ENCODE results near the gene DZIP1L. TPM values are rescaled to one million over a fixed set of nuclear protein-coding genes. Genes with fewer than 3 reads are reported as not detected.
A peak's percentile ranks its signal among the peaks of the same experiment; 100 is the strongest.

DZIP1L gene
- total and polyA plus RNA-seq, 10 donors: 0.85 to 38.6 (median 12.4) TPM

DNA sequence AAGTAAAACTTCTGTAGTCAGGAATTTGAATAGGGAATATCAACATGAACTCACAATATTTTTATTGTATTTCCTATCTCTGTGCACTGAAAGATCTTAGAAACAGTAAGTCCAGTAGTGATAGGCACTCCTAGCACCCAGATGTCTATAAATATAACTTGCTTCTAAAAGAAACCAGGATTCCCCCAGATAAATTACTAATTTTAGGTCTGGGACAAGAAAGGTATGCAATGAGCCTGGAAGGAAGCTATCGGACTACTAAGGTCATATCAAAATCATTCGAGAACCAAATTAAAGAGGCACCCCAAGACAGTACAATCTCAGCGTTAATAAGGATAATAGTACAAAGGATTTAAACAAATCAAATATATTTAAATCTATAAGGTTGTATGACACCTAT, 58.0 kb downstream of the DZIP1L start:
- peaks cover 0 to 5% (median 0%) of the 10 kb centered on the region in 7 donors for H3K27me3 ChIP-seq (replicated peaks in 1 of 7)
- 86 to 98% (median 95%) methylated on average over 3 of the region's 3 CpGs for WGBS, 5 donors
- peaks cover 0 to 28% (median 0%) of the 10 kb centered on the region in 6 donors for H3K36me3 ChIP-seq
- H3K9me3 ChIP-seq: no peaks in the 10 kb centered on the region
- no peak for DNase-seq
- no peak for TF ChIP-seq CTCF (IDR thresholded peaks at IDR 0.05 in 8 of 11, conservative IDR thresholded peaks at IDR 0.05 in 3 of 11)
- no peak for TF ChIP-seq POLR2AphosphoS5 (IDR thresholded peaks at IDR 0.05)
- TF ChIP-seq POLR2A (IDR thresholded peaks at IDR 0.05): no peak
- H3K27ac ChIP-seq: no peak overlapping the region
- H3K4me3 ChIP-seq: no peak overlapping the region
- intact Hi-C loops (cut with DNase I; ENCODE audit: low total_unique reads): no loop called here
- no peaks in the 10 kb centered on the region for H3K4me1 ChIP-seq

DNA sequence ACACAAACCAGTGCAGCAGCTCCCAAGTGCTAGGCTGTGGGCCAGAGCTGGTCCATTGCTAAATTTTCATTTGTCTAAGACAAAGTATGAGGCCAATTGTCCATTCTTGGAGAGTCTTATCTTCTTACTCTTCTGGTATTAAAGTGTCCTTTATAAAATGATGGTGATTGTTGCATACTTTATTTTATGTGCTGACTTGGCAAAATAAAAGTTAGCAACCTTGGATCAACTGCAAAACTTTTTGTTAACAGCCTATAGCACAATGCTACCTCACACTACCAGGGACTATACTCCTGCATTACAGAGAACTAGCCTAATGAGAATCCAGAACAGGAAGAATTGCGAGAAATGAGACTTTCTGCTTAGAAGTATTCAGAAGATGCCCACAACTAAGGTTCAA, 61.4 kb downstream of the DZIP1L start:
- 89 to 98% (median 90%) methylated on average over 1 of the region's 1 CpG for whole genome bisulfite sequencing, 5 donors
- H3K27ac ChIP-seq: no peak overlapping the region
- peaks cover 0 to 5% (median 0%) of the 10 kb centered on the region in 7 donors for H3K27me3 ChIP-seq (replicated peaks in 1 of 7)
- H3K4me3 ChIP-seq: no peak overlapping the region
- H3K4me1 ChIP-seq: no peaks in the 10 kb centered on the region
- no peaks in the 10 kb centered on the region for H3K9me3 ChIP-seq
- intact Hi-C loops (cut with DNase I; ENCODE audit: low total_unique reads): no loop called here
- peaks cover 0 to 32% (median 0%) of the 10 kb centered on the region in 6 donors for H3K36me3 ChIP-seq
- TF ChIP-seq CTCF (IDR thresholded peaks at IDR 0.05 in 8 of 11, conservative IDR thresholded peaks at IDR 0.05 in 3 of 11) (no peak), POLR2A (IDR thresholded peaks at IDR 0.05) (no peak), POLR2AphosphoS5 (IDR thresholded peaks at IDR 0.05) (no peak)
- DNase-seq: no peak

GRCh38 chr3:138051947-138052802, 63.2 kb downstream of the DZIP1L start:
- Histone ChIP-seq H3K27me3 (replicated peaks in 1 of 7) (peaks cover 0 to 5% (median 0%) of the 10 kb centered on the region in 7 donors), H3K36me3 (peaks cover 0 to 45% (median 0%) of the 10 kb centered on the region in 6 donors), H3K9me3 (no peaks in the 10 kb centered on the region), H3K27ac (no peak overlapping the region), H3K4me3 (no peak overlapping the region), H3K4me1 (no peaks in the 10 kb centered on the region)
- TF ChIP-seq POLR2A (IDR thresholded peaks at IDR 0.05) (no peak), CTCF (IDR thresholded peaks at IDR 0.05 in 8 of 11, conservative IDR thresholded peaks at IDR 0.05 in 3 of 11) (peak in 5 of 11 experiments; percentile 9 to 36 (median 28))
- intact Hi-C loops (cut with DNase I; ENCODE audit: low total_unique reads): no loop called here
- WGBS, 5 donors: 49 to 55% (median 55%) methylated on average over 8 of the region's 8 CpGs
- DNase-seq: no peak

DNA sequence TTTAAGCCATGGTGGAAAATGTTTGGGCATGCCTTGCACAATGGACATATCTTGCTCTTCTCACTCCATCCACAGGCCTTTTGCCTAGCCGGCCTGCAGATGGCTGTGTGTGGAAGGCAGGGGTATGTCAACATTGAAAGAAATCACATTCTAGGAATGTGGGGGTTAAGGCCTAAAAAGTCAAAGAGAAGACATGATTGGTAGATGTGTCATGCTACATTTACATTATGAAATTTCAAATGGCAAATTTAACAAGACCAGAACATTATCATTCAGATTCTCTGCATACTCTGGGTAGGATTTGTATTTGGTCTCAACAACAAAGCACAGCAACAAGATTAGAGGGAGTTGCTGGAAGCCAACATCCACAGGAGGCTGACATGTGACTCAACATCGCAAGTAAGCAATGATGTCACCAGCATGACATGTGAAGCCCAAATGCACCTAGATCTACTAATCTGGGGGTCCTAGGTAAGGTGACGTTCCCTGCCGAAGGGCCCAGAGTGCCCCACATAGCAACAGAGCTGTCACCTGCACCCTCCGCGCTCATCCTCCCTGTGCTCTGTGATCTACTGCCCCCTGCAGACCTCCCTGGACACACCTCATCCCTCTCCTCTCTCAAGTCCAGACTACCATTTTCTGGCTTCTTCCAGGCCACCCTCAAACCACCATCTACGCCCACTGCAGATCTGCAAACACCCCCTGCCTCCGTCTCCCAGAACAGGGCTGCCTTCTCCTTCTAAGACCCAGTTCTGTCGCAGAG, 66.1 kb downstream of the DZIP1L start:
- TF ChIP-seq POLR2A (IDR thresholded peaks at IDR 0.05) (no peak), POLR2AphosphoS5 (IDR thresholded peaks at IDR 0.05) (no peak), CTCF (IDR thresholded peaks at IDR 0.05 in 8 of 11, conservative IDR thresholded peaks at IDR 0.05 in 3 of 11) (no peak)
- peaks cover 0 to 44% (median 0%) of the 10 kb centered on the region in 6 donors for H3K36me3 ChIP-seq
- no peak for DNase-seq
- peaks cover 0 to 5% (median 0%) of the 10 kb centered on the region in 7 donors for H3K27me3 ChIP-seq (replicated peaks in 1 of 7)
- H3K9me3 ChIP-seq: no peaks in the 10 kb centered on the region
- H3K27ac ChIP-seq: no peak overlapping the region
- no peaks in the 10 kb centered on the region for H3K4me1 ChIP-seq
- 94 to 95% (median 95%) methylated on average over 9 of the region's 9 CpGs for whole genome bisulfite sequencing, 5 donors
- no peak overlapping the region for H3K4me3 ChIP-seq
- intact Hi-C loops (cut with DNase I; ENCODE audit: low total_unique reads): no loop called here

Measured in spleen (tissue), 11 donors.